Measurements from ENCODE around the gene BBIP1. TPM values are rescaled to one million over a fixed set of nuclear protein-coding genes. Genes with fewer than 3 reads are reported as not detected.
A peak's percentile ranks its signal among the peaks of the same experiment; 100 is the strongest.

Gene BBIP1
- total and polyA plus RNA-seq, 9 of the 15 experiments (the other 6 are each of a cell fraction or from before 2014, with no cell fraction given), result 5.2 to 31.0 (median 19.4) TPM

- no peak for TF ChIP-seq MEF2D (tag; conservative IDR thresholded peaks at IDR 0.05; ENCODE audit: low read depth)
- no peak for TF ChIP-seq FOSL1 (tag; conservative IDR thresholded peaks at IDR 0.05)
- 0 out of 2 replicates have a peak, but pooled peaks have one; percentile 32 for TF ChIP-seq SIN3B (IDR thresholded peaks at IDR 0.05; ENCODE audit: low read depth)
- TF ChIP-seq VEZF1 (CRISPR knock-in tag; IDR thresholded peaks at IDR 0.05), result peak; percentile 85
- TF ChIP-seq CCNT2 (IDR thresholded peaks at IDR 0.05; ENCODE audit: borderline replicate concordance, extremely low read depth, insufficient read length, low read depth, low read length), result peak; percentile 48
- no peak for TF ChIP-seq PHB2 (IDR thresholded peaks at IDR 0.05; ENCODE audit: low read depth)
- TF ChIP-seq THAP12 (CRISPR knock-in tag; IDR thresholded peaks at IDR 0.05), result 0 out of 2 replicates have a peak, but pooled peaks have one; percentile 26
- no peak for TF ChIP-seq ARNT (IDR thresholded peaks at IDR 0.05)
- peak; percentile 48 for TF ChIP-seq TBP (optimal IDR thresholded peaks at IDR 0.05; ENCODE audit: low read depth, low read length)
- peak in 1 of 2 experiments; percentile 63; a peak in 1 of 4 replicates for TF ChIP-seq SIN3A (IDR thresholded peaks at IDR 0.05; ENCODE audit: borderline replicate concordance in 2 of 2, control insufficient read depth in 1 of 2, low read depth in 2 of 2, low read length in 2 of 2)
- TF ChIP-seq ZBTB7A (IDR thresholded peaks at IDR 0.05; ENCODE audit: borderline replicate concordance, control insufficient read depth, low read depth, low read length), result peak; percentile 46; the same call in 1 of the 2 replicates
- no peak for TF ChIP-seq TEAD4 (IDR thresholded peaks at IDR 0.05; ENCODE audit: low read length)
- no peak for TF ChIP-seq TEAD4 (CRISPR knock-in tag; IDR thresholded peaks at IDR 0.05; ENCODE audit: borderline replicate concordance)
- TF ChIP-seq, protein P1, sequence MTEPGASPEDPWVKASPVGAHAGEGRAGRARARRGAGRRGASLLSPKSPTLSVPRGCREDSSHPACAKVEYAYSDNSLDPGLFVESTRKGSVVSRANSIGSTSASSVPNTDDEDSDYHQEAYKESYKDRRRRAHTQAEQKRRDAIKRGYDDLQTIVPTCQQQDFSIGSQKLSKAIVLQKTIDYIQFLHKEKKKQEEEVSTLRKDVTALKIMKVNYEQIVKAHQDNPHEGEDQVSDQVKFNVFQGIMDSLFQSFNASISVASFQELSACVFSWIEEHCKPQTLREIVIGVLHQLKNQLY (CRISPR knock-in tag; conservative IDR thresholded peaks at IDR 0.05), result no peak
- TF ChIP-seq, protein P2, sequence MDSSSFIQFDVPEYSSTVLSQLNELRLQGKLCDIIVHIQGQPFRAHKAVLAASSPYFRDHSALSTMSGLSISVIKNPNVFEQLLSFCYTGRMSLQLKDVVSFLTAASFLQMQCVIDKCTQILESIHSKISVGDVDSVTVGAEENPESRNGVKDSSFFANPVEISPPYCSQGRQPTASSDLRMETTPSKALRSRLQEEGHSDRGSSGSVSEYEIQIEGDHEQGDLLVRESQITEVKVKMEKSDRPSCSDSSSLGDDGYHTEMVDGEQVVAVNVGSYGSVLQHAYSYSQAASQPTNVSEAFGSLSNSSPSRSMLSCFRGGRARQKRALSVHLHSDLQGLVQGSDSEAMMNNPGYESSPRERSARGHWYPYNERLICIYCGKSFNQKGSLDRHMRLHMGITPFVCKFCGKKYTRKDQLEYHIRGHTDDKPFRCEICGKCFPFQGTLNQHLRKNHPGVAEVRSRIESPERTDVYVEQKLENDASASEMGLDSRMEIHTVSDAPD (CRISPR knock-in tag; IDR thresholded peaks at IDR 0.05), result no peak
- no peak for TF ChIP-seq ATF1 (CRISPR knock-in tag; IDR thresholded peaks at IDR 0.05)
- TF ChIP-seq ATF1 (tag; IDR thresholded peaks at IDR 0.05), result peak; percentile 61; the same call in 1 of the 2 replicates
- TF ChIP-seq MAX (CRISPR knock-in tag; IDR thresholded peaks at IDR 0.05), result 0 out of 2 replicates have a peak, but pooled peaks have one; percentile 12
- no peak for TF ChIP-seq MCM5 (IDR thresholded peaks at IDR 0.05; ENCODE audit: low read depth)
- 0 out of 2 replicates have a peak, but pooled peaks have one; percentile 5 for TF ChIP-seq SP1 (CRISPR knock-in tag; IDR thresholded peaks at IDR 0.05)
- no peak for TF ChIP-seq SP2 (IDR thresholded peaks at IDR 0.05; ENCODE audit: extremely low read depth, low read depth, low read length, poor library complexity, severe bottlenecking)
- TF ChIP-seq MAFF (IDR thresholded peaks at IDR 0.05; ENCODE audit: low read length), result no peak
- peak; percentile 20 for TF ChIP-seq POLR2B (IDR thresholded peaks at IDR 0.05; ENCODE audit: low read depth, partially characterized antibody)
These were observed 460 bp upstream of the BBIP1 start, which contains the start of gene SHOC2 (continued) for GRCh38 chr10:110919349-110919931.

Measured in K562 (cell line).